CD4-positive, alpha-beta T cell treated with Interleukin-6 at 100 ng/mL for 8 hours (primary cell): Measurements from ENCODE around the gene VAMP3.

Experiments used
- DNase-seq: peaks from one replicate; pipeline ENCODE4 v3.0.0-alpha.2; 2020; ENCODE audit warnings: mixed read lengths, low spot score

Gene VAMP3, protein sequence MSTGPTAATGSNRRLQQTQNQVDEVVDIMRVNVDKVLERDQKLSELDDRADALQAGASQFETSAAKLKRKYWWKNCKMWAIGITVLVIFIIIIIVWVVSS

DNA sequence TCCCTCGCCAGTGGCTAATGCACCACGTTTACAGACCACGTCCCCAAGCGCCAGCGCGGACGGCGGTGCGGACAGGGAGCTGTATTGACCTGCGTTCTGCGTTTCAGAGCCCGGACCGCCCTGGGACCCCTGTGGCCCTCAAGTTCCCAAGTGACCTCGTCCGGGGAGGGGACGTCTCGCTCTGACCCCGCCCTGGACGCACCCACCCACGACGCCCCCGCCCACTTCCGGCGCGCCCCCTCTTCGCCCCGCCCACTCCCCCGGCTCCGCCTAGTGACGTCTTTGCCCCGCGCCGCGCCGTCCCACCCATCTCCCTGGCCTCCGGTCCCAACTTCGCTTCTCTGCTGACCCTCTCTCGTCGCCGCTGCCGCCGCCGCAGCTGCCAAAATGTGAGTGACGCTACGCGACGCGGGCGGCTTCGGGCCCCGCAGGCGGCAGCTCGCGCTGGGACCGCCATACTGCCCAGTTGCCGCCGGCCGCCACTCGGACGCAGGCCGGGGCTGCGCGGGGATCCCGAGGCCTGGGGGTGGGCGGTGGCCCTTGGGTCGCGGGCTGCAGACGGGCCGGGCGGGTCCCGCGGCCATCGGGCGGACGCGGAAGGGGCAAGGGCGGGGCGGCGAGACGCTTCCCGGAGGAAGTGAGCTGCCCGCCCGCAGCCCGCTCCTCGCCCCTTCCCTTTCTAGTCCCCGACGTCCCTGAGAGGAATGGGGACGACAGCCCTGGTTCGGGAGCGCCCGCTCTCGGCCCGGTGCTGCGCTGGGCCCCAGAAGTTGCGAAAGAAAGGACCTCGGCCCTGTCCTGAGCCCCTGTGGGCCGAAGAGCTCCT, at the start of gene VAMP3:
TSS of gene VAMP3 (plus strand) at position 300 of the 826 bp plus-strand sequence. CDS start at position 388, 88 bp downstream.
- DNase-seq = peak; percentile 82

DNA sequence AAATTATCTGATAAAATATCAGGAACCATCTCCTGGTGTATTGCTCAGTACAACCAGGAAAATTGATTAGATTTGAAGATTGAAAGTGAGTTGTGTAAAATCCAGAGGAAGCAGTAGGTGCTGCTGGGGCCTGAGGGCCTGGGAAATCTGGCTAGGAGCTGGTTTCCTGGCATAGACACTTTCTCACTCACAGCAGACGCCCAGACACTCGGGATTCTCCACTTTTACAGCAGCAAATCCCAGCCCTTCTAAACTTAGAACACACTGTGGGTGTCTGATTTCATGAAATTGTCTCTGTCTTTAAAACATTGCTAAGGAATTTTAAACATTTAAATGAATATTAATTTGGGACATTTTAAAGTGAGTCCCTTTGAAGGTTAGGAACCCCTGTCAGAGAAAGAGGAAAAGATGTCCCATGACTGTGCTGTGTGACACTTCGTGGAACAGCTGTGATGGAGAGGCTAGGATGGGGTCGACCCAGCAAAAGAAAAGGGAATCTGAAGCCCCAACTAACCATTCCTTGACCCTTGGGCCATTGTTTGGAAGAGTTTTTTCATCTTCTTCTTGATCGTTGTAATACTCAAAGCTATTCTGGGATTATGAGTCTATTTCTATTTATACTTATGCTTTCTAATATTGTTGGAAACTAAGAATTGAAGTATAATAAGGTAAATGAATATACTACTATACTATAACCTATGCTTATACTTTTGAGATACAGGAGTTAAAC, 49.0 kb upstream of the VAMP3 start:
- no peak for DNase-seq

DNA sequence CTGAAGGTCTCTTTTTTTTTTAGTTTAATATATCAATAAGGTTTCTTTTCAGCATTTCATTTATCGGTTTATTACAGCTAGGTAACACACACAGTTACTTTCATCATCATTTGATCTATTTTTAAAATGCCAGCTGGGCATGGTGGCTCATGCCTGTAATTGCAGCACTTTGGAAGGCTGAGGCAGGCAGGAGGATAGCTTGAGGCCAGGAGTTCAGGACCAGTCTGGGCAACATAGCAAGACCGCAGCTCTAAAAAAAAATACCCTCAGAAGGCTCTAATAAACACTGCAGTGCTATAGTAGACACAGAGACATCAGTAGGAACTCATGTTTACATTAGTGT, 48.5 kb upstream of the VAMP3 start:
- DNase-seq = no peak

DNA sequence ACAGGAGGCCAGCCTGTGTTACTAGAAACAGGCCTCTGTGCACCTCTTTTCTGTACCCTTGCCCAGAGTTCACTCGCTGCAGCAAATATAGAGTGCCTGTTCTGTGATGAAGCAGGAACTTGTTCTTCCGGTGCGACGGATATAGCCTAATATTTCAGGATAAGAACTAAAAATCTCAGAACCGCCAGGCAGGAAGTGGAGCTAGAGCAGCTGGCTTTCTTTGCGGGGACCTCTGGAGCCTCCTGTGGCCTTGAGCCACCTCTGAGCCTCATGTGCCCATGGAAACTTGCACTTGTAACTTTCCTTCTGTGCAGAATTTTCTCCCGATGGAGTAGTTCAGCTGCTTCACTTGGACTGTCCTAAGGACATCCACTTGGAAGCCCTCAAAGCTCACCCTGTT, 44.5 kb upstream of the VAMP3 start:
- DNase-seq = no peak

DNA sequence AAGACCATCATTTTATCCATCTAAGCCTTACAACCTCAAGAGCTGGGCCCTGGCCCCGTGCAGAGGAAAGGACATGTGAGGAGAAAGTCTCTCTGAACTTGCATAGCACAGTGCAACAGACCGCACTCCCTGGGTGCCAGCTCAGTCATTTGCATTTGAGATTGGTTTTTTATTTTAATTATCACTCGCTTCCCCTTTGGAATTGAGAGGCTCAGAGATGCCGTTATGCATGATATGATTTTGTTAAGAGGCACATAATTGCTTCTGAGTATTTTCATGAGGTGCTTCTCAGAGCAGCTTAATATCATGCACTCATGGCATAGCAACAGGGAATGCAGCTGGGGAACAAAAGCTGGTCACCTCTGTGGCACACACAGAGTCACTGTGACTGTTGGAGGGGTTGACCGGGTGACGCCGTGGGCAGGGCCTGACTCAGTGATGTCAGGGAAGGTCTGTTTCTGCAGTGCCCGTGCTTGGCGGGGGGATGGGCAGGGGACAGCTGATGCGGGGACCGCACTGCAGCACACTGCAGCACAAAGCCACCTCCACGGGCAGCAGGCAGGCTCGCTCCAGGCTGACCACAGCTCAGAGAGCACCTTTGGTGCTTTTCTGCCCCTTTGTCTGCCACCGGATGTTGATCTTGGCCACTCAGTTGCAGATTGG, 43.2 kb upstream of the VAMP3 start:
- DNase-seq = no peak

DNA sequence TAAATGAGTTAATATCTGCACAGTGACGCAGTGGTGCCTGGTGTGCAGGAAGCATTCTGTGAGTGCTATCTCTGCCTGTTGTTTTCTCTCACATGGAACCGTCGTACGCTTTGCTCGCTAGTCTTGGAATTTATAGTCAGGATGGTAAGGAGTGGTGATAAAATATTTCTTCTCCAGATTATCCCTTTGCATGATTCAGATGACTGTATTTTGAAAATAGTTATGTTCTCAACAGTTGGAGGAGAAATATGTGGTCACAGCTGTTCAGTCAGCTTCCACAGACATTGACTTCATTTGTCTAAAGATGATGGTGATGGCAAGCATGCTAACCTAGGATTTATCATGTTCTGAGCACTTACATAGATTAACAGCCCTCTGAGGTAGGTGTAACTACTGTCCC, 41.3 kb upstream of the VAMP3 start:
- DNase-seq = no peak

DNA sequence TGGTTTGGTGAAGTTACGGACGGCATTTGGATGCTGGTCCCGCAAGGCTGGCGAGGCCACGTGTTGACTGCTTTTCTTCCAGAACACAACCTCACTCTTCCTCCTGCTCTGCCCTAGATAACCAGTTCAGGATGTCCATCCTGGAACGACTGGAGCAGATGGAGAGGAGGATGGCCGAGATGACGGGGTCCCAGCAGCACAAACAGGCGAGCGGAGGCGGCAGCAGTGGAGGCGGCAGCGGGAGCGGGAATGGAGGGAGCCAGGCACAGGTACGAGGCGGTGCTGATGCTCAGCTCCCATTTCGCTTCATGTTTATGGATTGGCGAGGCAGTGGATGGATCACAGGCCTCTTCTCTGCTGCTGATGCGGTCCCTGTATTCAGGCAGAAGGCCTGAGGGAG, 38.8 kb upstream of the VAMP3 start:
- DNase-seq = no peak

DNA sequence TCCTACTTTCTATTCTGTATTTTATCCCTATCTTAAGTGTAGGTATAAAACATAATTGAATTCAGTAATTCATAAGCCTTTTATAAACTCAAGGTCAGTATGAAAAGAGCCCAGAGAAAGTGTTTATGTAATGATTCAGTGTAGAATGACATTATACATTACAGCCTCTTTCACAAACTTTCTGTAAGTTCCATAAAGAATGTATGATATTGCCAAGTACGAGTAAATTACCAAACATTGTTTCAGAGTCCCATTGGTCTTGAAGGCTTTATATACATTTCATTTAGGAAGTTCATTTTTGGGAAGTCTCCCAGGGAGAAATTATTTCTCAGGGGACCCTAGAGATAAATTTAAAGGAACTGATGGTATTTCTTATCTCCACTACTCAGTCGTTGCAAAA, 37.8 kb upstream of the VAMP3 start:
- no peak for DNase-seq

DNA sequence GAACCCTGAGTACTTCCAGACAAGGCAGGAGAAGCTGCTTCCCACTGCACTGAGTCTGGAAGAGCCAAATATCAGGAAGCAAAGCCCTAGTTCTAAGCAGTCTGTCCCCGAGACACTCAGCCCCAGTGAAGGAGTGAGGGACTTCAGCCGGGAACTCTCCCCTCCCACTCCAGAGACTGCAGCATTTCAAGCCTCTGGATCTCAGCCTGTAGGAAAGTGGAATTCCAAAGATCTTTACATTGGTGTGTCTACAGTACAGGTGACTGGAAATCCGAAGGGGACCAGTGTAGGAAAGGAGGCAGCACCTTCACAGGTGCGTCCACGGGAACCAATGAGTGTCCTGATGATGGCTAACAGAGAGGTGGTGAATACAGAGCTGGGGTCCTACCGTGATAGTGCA, 33.1 kb upstream of the VAMP3 start:
- DNase-seq = no peak

DNA sequence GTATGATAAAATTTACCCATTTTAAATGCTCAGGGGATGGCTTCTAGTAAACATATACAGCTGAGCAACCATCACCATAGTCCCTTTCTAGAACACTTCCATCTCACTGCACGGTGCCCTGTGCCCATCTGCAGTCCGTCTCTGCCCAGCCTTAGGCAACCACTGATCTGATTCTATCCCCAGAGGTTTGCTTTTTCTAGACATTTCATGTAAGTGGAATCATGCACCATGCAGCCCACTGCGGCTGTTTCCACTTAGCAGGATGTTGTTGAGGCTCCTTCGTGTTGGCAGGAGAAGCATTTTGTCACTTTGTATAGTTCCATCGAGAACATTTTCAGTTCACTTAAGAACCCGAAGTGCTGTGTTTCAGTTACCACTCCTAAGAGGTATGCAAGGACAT, 27.8 kb upstream of the VAMP3 start:
- no peak for DNase-seq

DNA sequence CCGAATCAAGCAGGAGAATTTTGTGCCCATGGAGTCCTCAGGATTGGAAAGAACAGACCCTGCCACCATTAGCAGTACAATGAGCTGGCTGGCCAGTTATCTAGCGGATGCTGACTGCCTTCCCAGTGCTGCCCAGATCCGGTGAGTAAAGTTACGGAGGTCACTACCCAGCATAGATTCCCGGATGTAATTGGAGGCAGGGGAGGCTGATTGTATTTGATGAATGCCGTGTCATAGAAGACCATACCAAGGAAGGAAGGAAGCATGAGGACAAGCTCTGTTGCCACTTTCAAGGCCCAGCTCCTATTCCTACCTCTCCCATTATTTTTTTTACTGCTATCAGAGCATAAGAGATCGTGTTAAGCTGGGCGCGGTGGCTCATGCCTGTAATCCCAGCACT, 26.2 kb upstream of the VAMP3 start:
- no peak for DNase-seq

DNA sequence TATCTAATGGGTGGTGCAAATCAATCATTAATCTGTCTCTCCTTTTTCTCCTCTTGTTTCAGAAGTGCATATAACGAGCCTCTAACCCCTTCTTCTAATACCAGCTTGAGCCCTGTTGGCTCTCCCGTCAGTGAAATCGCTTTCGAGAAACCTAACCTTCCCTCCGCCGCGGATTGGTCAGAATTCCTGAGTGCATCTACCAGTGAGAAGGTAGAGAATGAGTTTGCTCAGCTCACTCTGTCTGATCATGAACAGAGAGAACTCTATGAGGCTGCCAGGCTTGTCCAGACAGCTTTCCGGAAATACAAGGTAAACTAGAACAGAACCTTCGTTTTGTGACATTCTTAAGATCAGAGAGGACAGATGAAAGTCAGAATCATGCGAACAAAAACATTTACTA, 25.3 kb upstream of the VAMP3 start:
- no peak for DNase-seq

DNA sequence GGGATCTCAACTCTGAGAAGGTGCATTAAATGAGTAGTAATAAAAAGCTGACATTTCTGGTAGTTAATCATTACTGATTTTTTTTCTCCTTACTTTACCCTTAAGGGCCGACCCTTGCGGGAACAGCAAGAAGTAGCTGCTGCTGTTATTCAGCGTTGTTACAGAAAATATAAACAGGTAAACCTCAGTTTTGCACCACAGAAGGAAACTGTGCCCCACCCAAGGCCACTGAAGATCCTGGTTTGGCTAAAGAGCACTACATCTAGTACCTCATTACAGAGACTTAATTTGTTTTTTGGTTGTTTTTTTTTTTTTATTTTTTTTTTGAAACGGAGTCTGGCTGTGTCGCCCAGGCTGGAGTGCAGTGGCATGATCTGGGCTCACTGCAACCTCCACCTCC, 23.5 kb upstream of the VAMP3 start:
- DNase-seq = no peak

DNA sequence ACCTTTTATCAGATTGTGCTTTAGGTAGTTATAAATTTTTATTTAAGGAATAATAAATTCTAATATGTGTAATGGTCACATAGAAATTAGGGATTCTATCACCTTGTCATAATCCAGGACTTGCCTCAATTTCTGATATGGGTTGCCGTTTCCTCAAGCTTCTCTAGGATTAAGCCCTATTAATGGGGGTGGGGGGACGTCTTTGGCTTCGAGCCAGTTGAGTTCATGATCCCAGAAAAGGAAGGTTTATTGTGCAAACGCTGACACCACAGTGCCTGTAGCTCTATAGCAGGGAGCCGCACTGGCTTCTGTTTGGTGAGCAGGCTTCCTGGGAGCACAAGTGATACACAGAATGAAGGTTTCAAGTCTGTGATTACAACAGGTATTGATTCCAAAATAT, 22.0 kb upstream of the VAMP3 start:
- no peak for DNase-seq

DNA sequence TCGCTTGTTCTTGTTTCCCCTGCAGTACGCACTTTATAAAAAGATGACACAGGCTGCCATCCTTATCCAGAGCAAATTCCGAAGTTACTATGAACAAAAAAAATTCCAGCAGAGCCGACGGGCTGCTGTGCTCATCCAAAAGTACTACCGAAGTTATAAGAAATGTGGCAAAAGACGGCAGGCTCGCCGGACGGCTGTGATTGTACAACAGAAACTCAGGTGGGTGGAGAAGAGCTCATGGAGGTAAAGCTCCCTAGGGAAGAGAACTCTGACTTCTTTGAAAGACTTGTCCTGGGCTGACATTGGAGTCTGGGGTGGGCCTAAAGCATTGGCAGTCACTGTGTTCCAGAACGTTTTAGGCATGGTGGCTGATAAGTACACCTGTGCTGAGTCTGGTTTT, 19.9 kb upstream of the VAMP3 start:
- DNase-seq = no peak

DNA sequence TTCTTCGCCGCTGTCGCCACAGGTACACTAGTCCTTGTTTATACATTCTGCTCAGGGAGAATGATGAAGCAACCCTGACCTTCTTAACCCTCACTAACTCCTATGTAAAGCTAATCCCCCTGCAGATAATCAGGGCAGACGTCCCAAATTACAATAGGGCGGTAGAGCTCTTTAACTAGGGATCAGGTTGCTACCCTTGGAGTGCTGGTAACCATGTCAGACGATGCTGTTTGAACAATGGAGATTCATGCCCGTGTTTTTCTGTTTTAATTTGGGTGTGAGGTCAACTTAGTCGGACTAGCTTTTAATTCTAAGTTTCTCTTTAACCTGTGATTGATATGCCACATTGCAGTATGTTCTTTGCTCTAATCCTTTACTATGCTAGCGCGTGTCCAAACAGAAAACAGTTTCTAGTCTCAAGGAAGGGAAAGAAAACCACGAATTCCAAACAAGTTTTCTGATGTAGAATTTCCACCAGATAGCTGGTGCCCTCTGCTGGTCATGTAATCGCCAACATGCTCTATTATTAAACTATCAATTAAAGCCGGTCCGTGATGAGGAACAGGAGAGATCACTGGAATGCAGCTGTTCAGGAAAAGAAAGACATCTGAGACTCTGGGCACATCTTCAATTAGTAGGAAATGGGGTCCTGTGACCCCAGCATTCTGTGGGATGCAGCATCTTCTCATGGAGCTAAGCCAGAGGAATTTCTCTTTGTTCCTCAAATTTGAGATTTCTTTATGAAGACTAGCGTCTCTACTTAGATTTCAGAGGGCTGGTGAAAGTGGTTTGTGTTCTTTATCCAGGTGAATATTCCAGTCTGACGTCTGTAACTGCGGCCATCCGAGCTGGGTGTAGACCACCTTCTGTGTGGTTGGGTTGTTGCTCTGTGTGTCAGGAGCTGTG, 18.3 kb upstream of the VAMP3 start:
- DNase-seq = peak; percentile 42

DNA sequence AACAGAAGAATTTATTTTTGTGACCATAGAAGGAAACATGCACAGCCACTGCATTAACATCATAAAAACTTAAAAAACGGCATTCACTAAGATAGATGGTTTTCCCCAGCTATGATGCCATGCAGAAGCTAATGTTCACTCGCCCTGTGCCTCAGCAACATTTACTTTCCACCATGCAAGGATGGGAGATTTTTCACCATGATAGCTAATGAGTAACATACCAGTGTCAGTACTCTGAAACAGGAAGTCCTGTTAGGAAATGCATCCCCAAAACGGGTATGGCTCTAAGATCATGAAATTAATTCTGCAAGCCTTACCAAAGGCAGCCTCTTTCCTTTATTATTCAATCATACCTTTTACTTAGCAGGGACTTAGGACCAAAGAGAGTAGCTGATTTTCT, 17.5 kb upstream of the VAMP3 start:
- no peak for DNase-seq

DNA sequence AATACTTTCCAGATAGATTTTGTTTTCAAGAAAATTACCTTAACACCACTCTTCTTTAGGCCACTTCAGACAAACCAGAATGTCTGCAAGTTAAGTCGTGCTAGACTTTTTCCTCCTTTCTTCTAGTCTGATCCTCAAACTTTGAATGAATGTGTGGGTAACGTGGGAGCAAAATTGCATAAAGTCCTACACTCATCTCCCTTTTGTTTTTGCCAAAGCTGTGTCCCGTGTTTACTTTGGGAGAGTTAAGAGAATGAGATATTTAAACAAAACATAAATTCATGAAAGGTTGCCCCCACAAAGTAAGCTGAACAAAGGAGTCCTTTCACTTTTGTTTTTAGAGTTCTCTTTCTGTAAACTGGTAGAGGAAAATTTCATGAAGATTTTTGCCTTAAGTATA, 16.9 kb upstream of the VAMP3 start:
- no peak for DNase-seq

DNA sequence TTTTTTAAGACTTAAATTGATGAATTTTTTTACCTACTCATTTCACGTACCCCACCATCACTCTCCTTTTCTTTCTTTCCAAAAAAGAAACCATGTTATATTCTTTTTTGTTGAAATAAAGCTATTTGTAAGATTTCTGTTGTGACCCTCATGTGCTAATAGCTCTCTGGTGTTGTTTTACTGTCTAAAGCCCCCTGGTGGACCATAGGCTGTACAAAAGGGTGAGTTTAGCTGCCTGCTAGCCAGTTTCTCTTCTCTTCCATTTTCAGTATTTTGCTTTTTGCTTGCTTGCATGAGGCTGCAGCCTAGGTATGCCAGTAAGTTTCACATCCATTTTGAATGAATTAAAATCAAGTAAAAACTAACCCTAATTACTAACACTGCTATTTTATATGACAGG, 15.6 kb upstream of the VAMP3 start:
- DNase-seq = no peak

DNA sequence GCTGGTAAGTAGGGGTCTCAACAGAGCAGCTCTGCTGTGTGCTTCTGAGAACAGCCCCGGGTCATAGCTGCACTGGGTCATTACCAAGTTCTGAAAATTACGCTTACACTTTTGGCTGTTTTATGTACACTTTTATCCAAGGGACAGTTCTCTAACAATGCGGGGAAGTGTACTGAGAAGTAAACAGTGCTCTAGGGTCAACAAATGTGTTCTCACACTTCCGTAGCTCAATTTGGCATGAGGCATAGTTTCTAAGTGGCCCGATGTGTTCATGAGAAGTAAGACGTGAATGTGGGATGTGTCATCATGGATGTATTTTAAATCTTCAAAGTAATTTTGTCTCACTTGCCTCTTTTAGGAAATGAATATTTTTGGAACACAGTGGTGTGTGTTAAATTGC, 10.9 kb upstream of the VAMP3 start:
- DNase-seq = no peak

DNA sequence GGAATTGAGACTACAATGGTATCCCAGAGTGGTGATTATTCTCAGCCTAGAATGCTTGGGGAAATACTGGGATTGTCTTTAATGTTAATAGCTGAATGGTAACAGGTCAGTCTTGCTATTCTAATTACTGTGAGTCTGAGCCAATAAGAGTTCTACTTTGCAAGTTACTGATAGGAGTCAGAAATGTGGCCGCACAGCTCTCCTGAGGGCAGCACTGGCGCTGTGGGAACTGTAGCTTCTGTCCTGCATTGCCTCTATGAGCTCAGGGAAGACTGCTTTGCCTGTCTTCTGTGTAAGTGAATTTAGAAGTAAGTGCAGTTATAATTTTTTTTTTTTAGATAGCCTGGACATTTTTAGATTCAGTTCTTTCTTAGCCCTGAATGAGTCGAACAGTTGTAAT, 10.0 kb upstream of the VAMP3 start:
- DNase-seq = no peak

DNA sequence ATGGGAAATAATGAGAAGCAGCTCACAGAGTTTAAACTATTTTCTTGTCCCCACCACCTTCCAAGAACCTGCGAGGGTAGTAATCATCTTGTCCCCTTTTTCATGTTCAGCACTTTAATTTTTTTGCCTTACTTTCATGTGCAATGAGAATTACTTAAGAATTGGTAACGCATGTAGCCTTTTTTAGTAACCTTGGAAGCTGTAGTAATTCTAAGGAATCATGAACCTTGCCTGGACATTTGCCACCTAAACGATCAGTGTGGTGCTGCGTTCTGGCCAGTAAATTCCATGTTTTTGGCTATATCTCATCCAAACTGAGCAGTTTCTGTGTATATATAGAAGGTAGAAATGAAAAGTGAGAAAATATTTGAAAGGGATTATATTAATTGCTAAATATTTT, 3.9 kb upstream of the VAMP3 start:
- no peak for DNase-seq
